ENCODE measurements around the gene SH3BGRL2.

Gene SH3BGRL2

GRCh38 chr6:79605968-79606764 is 25.0 kb upstream of the SH3BGRL2 start:
- no peak for TF ChIP-seq CTCF (IDR thresholded peaks at IDR 0.05; ENCODE audit: insufficient read depth, low read length)
- TF ChIP-seq GABPA (IDR thresholded peaks at IDR 0.05; ENCODE audit: low read depth), result no peak
- TF ChIP-seq SPI1 (IDR thresholded peaks at IDR 0.05; ENCODE audit: borderline replicate concordance, low read depth), result no peak
- no peak for TF ChIP-seq POLR2AphosphoS5 (IDR thresholded peaks at IDR 0.05; ENCODE audit: low read depth)
- no peak for TF ChIP-seq REST (IDR thresholded peaks at IDR 0.05; ENCODE audit: insufficient replicate concordance, low read depth)
- no peak for DNase-seq (ENCODE audit: low read depth in 1 of 2, low spot score in 1 of 2)
- no peaks in the 10 kb centered on the region for H3K27me3 ChIP-seq (ENCODE audit: insufficient read depth, poor library complexity, severe bottlenecking)
- no peak overlapping the region for H3K4me3 ChIP-seq (replicated peaks; ENCODE audit: insufficient read depth, low read length)
- no peak overlapping the region for H3K27ac ChIP-seq (replicated peaks)

- Histone ChIP-seq H3K27ac (replicated peaks) (no peak overlapping the region), H3K27me3 (ENCODE audit: insufficient read depth, poor library complexity, severe bottlenecking) (no peaks in the 10 kb centered on the region), H3K4me3 (replicated peaks; ENCODE audit: insufficient read depth, low read length) (no peak overlapping the region)
- TF ChIP-seq POLR2AphosphoS5 (IDR thresholded peaks at IDR 0.05; ENCODE audit: low read depth), result no peak
- TF ChIP-seq CTCF (IDR thresholded peaks at IDR 0.05; ENCODE audit: insufficient read depth, low read length), result no peak
- TF ChIP-seq SPI1 (IDR thresholded peaks at IDR 0.05; ENCODE audit: borderline replicate concordance, low read depth), result no peak
- no peak for TF ChIP-seq REST (IDR thresholded peaks at IDR 0.05; ENCODE audit: insufficient replicate concordance, low read depth)
- TF ChIP-seq GABPA (IDR thresholded peaks at IDR 0.05; ENCODE audit: low read depth), result no peak
- no peak for DNase-seq (ENCODE audit: low read depth in 1 of 2, low spot score in 1 of 2)
Observed at GRCh38 chr6:79607000-79607399, 24.1 kb upstream of the SH3BGRL2 start.

GRCh38 chr6:79608334-79609224 is 22.6 kb upstream of the SH3BGRL2 start:
- H3K27ac ChIP-seq (replicated peaks), result no peak overlapping the region
- TF ChIP-seq POLR2AphosphoS5 (IDR thresholded peaks at IDR 0.05; ENCODE audit: low read depth) (no peak), CTCF (IDR thresholded peaks at IDR 0.05; ENCODE audit: insufficient read depth, low read length) (no peak), SPI1 (IDR thresholded peaks at IDR 0.05; ENCODE audit: borderline replicate concordance, low read depth) (no peak), GABPA (IDR thresholded peaks at IDR 0.05; ENCODE audit: low read depth) (no peak), REST (IDR thresholded peaks at IDR 0.05; ENCODE audit: insufficient replicate concordance, low read depth) (no peak)
- DNase-seq (ENCODE audit: low read depth in 1 of 2, low spot score in 1 of 2), result no peak
- no peak overlapping the region for H3K4me3 ChIP-seq (replicated peaks; ENCODE audit: insufficient read depth, low read length)
- H3K27me3 ChIP-seq (ENCODE audit: insufficient read depth, poor library complexity, severe bottlenecking), result no peaks in the 10 kb centered on the region
